ENCODE data around the gene RPS16.

Gene RPS16

DNA sequence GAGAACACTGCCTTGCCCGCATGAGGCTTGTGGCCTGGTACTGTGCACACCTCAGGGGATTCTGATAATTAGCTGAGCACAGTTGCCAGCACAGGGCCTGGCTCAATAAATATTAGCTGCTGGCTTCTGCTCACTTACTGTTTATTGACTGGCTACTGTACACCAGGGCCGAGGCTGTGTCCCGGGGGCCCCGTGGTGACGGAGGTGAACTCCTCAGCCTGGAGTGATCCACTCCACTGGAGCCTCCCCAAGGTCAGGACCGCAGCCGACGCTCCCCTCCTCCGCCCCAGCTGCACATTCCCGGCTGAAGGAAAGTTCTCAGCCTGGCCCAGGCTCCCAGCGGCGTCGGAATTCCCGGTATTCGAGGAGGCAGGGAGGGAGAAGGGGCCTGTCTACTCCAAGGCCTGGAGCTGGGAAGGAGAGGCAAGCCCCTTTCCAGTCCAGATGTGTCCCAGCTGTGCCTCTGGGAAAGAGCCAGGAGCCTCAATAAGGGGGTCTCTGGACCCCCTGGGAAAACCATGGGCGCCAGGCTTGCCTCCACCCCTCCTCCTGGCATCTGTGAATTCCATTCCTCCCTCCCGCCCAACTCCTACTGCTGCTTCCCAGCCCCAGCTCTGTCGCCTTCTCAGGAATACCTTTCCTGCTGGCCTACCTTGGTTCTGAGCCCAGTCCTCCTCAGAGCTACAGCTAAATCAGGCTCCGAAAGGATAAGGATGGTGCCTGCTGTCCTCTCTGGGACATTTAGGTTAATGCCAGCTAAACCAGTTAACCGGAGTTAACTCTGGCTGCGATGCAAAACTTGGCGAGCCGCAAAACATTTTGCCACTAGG lies 7.3 kb downstream of the RPS16 start:
- Histone ChIP-seq H3K4me1 (peaks cover 0 to 28% (median 16%) of the 10 kb centered on the region in 4 donors), H3K27ac (peak overlapping the region; percentile 80 to 86), H3K27me3 (no peaks in the 10 kb centered on the region), H3K4me3 (peak overlapping the region; percentile 5 to 23), H3K9me3 (no peaks in the 10 kb centered on the region), H3K36me3 (peaks cover 26 to 42% (median 38%) of the 10 kb centered on the region in 3 donors)
- DNase-seq: peak in 1 of 2 donors; percentile 81
- TF ChIP-seq, protein P1, sequence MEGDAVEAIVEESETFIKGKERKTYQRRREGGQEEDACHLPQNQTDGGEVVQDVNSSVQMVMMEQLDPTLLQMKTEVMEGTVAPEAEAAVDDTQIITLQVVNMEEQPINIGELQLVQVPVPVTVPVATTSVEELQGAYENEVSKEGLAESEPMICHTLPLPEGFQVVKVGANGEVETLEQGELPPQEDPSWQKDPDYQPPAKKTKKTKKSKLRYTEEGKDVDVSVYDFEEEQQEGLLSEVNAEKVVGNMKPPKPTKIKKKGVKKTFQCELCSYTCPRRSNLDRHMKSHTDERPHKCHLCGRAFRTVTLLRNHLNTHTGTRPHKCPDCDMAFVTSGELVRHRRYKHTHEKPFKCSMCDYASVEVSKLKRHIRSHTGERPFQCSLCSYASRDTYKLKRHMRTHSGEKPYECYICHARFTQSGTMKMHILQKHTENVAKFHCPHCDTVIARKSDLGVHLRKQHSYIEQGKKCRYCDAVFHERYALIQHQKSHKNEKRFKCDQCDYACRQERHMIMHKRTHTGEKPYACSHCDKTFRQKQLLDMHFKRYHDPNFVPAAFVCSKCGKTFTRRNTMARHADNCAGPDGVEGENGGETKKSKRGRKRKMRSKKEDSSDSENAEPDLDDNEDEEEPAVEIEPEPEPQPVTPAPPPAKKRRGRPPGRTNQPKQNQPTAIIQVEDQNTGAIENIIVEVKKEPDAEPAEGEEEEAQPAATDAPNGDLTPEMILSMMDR (IDR thresholded peaks at IDR 0.05): no peak
- intact Hi-C loops (cut with DNase I; ENCODE audit: low total_unique reads): no loop called here

DNA sequence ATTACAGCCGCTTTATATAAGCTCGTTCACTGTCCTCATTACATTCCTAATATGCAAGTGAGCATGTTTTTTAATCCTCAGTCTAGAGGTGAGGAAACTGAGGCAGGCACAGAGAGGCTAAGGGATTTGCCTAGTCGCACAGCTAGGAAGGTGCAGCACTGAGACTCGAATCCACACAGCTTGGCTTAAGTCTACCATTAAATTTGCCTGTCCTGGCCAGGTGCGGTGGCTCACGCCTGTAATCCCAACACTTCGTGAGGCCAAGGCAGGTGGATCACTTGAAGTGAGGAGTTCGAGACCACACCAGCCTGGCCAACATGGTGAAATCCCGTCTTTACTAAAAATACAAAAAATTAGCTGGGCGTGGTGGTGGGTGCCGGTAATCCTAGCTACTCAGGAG lies 8.0 kb downstream of the RPS16 start:
- H3K27ac ChIP-seq: peak overlapping the region; percentile 80 to 86
- TF ChIP-seq, protein P1 (IDR thresholded peaks at IDR 0.05): no peak
- no peak for DNase-seq
- H3K27me3 ChIP-seq: no peaks in the 10 kb centered on the region
- intact Hi-C loops (cut with DNase I; ENCODE audit: low total_unique reads): no loop called here
- H3K4me3 ChIP-seq: no peak overlapping the region
- no peaks in the 10 kb centered on the region for H3K9me3 ChIP-seq
- H3K4me1 ChIP-seq: peaks cover 0 to 27% (median 16%) of the 10 kb centered on the region in 4 donors
- H3K36me3 ChIP-seq: peaks cover 26 to 42% (median 38%) of the 10 kb centered on the region in 3 donors

- H3K9me3 ChIP-seq: no peaks in the 10 kb centered on the region
- no peak overlapping the region for H3K4me3 ChIP-seq
- TF ChIP-seq, protein P1 (IDR thresholded peaks at IDR 0.05): no peak
- peaks cover 0 to 27% (median 16%) of the 10 kb centered on the region in 4 donors for H3K4me1 ChIP-seq
- H3K27me3 ChIP-seq: no peaks in the 10 kb centered on the region
- H3K36me3 ChIP-seq: peaks cover 33 to 42% (median 34%) of the 10 kb centered on the region in 3 donors
- intact Hi-C loops (cut with DNase I; ENCODE audit: low total_unique reads): no loop called here
- no peak for DNase-seq
- no peak overlapping the region for H3K27ac ChIP-seq
Observed at GRCh38 chr19:39426170-39426569, 9.6 kb downstream of the RPS16 start.

- intact Hi-C loops (cut with DNase I; ENCODE audit: low total_unique reads): no loop called here
- TF ChIP-seq, protein P1 (IDR thresholded peaks at IDR 0.05): no peak
Observed at GRCh38 chr19:39425744-39426143, 10.0 kb downstream of the RPS16 start.

GRCh38 chr19:39424934-39425333 lies 10.8 kb downstream of the RPS16 start:
- TF ChIP-seq, protein P1 (IDR thresholded peaks at IDR 0.05): no peak
- DNase-seq: no peak
- no peak overlapping the region for H3K27ac ChIP-seq
- H3K36me3 ChIP-seq: peaks cover 45 to 53% (median 46%) of the 10 kb centered on the region in 3 donors
- no peak overlapping the region for H3K4me3 ChIP-seq
- intact Hi-C loops (cut with DNase I; ENCODE audit: low total_unique reads): no loop called here
- no peaks in the 10 kb centered on the region for H3K27me3 ChIP-seq
- peaks cover 0 to 27% (median 16%) of the 10 kb centered on the region in 4 donors for H3K4me1 ChIP-seq
- H3K9me3 ChIP-seq: no peaks in the 10 kb centered on the region

More at GRCh38 chr19:39425744-39426143, 10.0 kb downstream of the RPS16 start:
- DNase-seq: no peak
- Histone ChIP-seq H3K4me3 (no peak overlapping the region), H3K27me3 (no peaks in the 10 kb centered on the region), H3K27ac (no peak overlapping the region), H3K36me3 (peaks cover 37 to 45% (median 38%) of the 10 kb centered on the region in 3 donors), H3K9me3 (no peaks in the 10 kb centered on the region), H3K4me1 (peaks cover 0 to 27% (median 16%) of the 10 kb centered on the region in 4 donors)

Data from tibial artery (tissue), 4 donors.